ENCODE results near the gene MOCS3.
A peak's percentile ranks its signal among the peaks of the same experiment; 100 is the strongest.

MOCS3 gene

GRCh38 chr20:50987493-50988210 is 29.0 kb downstream of the MOCS3 start:
- peak; percentile 15 to 24 (median 17) for DNase-seq

- DNase-seq, result no peak
These were observed 32.5 kb downstream of the MOCS3 start for GRCh38 chr20:50991076-50991475.

- no peak for DNase-seq
These were observed 33.7 kb downstream of the MOCS3 start for GRCh38 chr20:50992336-50992732.

- no peak for DNase-seq
These were observed 34.3 kb downstream of the MOCS3 start for GRCh38 chr20:50992733-50993457.

GRCh38 chr20:50993876-50994275 is 35.3 kb downstream of the MOCS3 start:
- no peak for DNase-seq

- no peak for DNase-seq
These were observed 36.9 kb downstream of the MOCS3 start for GRCh38 chr20:50995506-50995905.

GRCh38 chr20:50996901-50997865 is 38.6 kb downstream of the MOCS3 start:
- DNase-seq, result no peak

GRCh38 chr20:50999355-50999754 is 40.7 kb downstream of the MOCS3 start:
- DNase-seq, result no peak

- DNase-seq, result no peak
These were observed 43.0 kb downstream of the MOCS3 start for GRCh38 chr20:51001430-51002265.

- DNase-seq, result no peak
These were observed 44.0 kb downstream of the MOCS3 start for GRCh38 chr20:51002633-51003032.

GRCh38 chr20:51003753-51004152 is 45.1 kb downstream of the MOCS3 start:
- no peak for DNase-seq

- DNase-seq, result no peak
These were observed 45.7 kb downstream of the MOCS3 start for GRCh38 chr20:51004305-51004727.

- DNase-seq, result no peak
These were observed 46.2 kb downstream of the MOCS3 start for GRCh38 chr20:51004781-51005180.

GRCh38 chr20:51005214-51005613 is 46.6 kb downstream of the MOCS3 start:
- no peak for DNase-seq

GRCh38 chr20:51008718-51009117 is 50.1 kb downstream of the MOCS3 start:
- no peak for DNase-seq

- DNase-seq, result no peak
These were observed 50.9 kb downstream of the MOCS3 start for GRCh38 chr20:51009303-51010042.

- DNase-seq, result no peak
These were observed 51.4 kb downstream of the MOCS3 start for GRCh38 chr20:51010043-51010365.

- no peak for DNase-seq
These were observed 52.3 kb downstream of the MOCS3 start for GRCh38 chr20:51010932-51011331.

- DNase-seq, result no peak
These were observed 52.9 kb downstream of the MOCS3 start for GRCh38 chr20:51011479-51011878.

GRCh38 chr20:51012357-51012756 is 53.7 kb downstream of the MOCS3 start:
- DNase-seq, result no peak
